Measurements from ENCODE around the gene VAV1.

Gene VAV1

DNA sequence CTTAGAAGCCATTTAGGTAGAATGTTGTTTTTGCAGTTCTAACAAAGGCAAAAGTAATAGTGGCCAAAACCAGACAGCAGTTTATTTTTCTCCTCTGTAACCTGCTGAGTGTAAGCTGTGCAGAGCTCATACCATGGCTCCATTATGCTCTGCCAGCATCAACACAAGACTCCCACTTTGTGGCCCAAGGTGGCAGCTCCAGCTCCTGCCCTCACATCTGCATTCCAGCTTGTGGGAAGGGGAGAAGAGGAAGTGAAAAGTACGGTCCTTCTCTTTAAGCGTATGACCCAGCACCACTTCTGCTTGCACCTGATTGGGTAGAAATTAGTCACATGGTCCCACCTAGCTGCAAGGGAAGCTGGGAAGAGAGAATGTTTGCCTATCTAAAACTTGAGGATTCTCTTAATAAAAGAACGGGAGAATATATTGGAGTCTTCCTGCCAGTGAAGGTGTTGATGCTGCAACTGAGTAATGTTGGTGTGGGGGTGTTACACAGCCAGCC is 134.1 kb downstream of the VAV1 start:
- no peak for DNase-seq
